SU-DHL-6 (cell line): ENCODE data around the gene IFNA10.
"Not testable (repeated sequence)": the region's sequence is repeated elsewhere in the genome, so short reads cannot be mapped to it uniquely, and the experiment has no call there.

ENCODE experiments used
- EZH2phosphoT487 ChIP-seq: fragments of 200-600 bp; sonication (generic), shearing (Covaris generic); conservative IDR thresholded peaks from 2 replicates; pipeline ENCODE4 v1.6.1; 2018; ENCODE audit warnings: mild to moderate bottlenecking, antibody characterized with exemption, low read length, moderate library complexity, mixed read lengths
- TF ChIP-seq, protein P1 (sequence below): fragments of 200-600 bp; sonication (generic); IDR thresholded peaks from one replicate; pipeline ENCODE4 v1.5.1; 2017; ENCODE audit warnings: antibody characterized with exemption, mild to moderate bottlenecking, low read length, moderate library complexity; ENCODE audit not compliant: insufficient read depth, poor library complexity, severe bottlenecking

GRCh38 chr9:21194867-21195776 is 11.8 kb downstream of the IFNA10 start:
- TF ChIP-seq, protein P1, sequence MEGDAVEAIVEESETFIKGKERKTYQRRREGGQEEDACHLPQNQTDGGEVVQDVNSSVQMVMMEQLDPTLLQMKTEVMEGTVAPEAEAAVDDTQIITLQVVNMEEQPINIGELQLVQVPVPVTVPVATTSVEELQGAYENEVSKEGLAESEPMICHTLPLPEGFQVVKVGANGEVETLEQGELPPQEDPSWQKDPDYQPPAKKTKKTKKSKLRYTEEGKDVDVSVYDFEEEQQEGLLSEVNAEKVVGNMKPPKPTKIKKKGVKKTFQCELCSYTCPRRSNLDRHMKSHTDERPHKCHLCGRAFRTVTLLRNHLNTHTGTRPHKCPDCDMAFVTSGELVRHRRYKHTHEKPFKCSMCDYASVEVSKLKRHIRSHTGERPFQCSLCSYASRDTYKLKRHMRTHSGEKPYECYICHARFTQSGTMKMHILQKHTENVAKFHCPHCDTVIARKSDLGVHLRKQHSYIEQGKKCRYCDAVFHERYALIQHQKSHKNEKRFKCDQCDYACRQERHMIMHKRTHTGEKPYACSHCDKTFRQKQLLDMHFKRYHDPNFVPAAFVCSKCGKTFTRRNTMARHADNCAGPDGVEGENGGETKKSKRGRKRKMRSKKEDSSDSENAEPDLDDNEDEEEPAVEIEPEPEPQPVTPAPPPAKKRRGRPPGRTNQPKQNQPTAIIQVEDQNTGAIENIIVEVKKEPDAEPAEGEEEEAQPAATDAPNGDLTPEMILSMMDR, result peak; percentile 78
- not testable (repeated sequence) for TF ChIP-seq EZH2phosphoT487
